HCT116 (cell line): ENCODE results near the gene GRB2. TPM values are rescaled to one million over a fixed set of nuclear protein-coding genes. Genes with fewer than 3 reads are reported as not detected.

Experiments used
- ATAC-seq: fragments of 200-7000 bp; cut with Tn5 transposase; 2 replicates; pipeline ENCODE4 v1.9.1; 2020; ENCODE audit warnings: mild to moderate bottlenecking, moderate library complexity
- BruUV-seq: library from RNA; stranded (reverse); fragments of 400-500 nt; replicated peaks from 2 replicates; lab custom pipeline; 2021; lab: Mats Ljungman, UMichigan
- CTCF ChIA-PET: fragments of 300-600 bp; sonication (Branson Sonifier 250); formaldehyde crosslinking; loops from one replicate; lab custom pipeline; 2021; ENCODE audit warnings: antibody characterized with exemption; lab: Charles Lee
- POLR2A ChIA-PET: fragments of 300-600, 350-600 bp; sonication (Branson Sonifier 250); formaldehyde crosslinking; loops from one replicate; lab custom pipeline; 2021; ENCODE audit warnings: antibody characterized with exemption; lab: Charles Lee
- RAD21 ChIA-PET, 2 experiments: fragments of 300-600 bp; sonication (Branson Sonifier 250); formaldehyde crosslinking; loops; one replicate each; lab custom pipeline; 2023; ENCODE audit warnings: low total read pairs in 2 of 2; ENCODE audit not compliant: uncharacterized antibody in 2 of 2, unreplicated experiment in 2 of 2, low non-redundant PET in 1 of 2; lab: Charles Lee
- DNase-seq: peaks from one replicate; pipeline ENCODE4 v3.0.0-alpha.2; 2010; ENCODE audit warnings: low read depth, low spot score
- H2AFZ ChIP-seq: fragments of 200-600 bp; shearing (Covaris generic), sonication (generic); 2 replicates; pipeline ENCODE4 v1.6.1; 2017; ENCODE audit warnings: low read depth, mixed run types, mixed read lengths, antibody characterized with exemption, low read length; ENCODE audit not compliant: poor library complexity, severe bottlenecking
- H3K27ac ChIP-seq: 2 replicates; pipeline ENCODE4 v1.5.1; 2012; ENCODE audit warnings: low read depth, low read length
- H3K27me3 ChIP-seq: fragments of 200-600 bp; sonication (generic); 2 replicates; pipeline ENCODE4 v1.6.1; 2016; ENCODE audit warnings: mixed run types, low read length, mixed read lengths; ENCODE audit not compliant: insufficient read depth
- H3K36me3 ChIP-seq, 2 experiments: fragments of 200-500 bp in 1 of 2; fragments of 200-600 bp in 1 of 2; sonication (Bioruptor generic) in 1 of 2; sonication (generic) in 1 of 2; 2 replicates each; pipeline versions ENCODE4 v1.5.1 to v1.6.1; 2014 to 2016; ENCODE audit warnings: low read length in 2 of 2, inconsistent platforms in 1 of 2, mixed read lengths in 1 of 2, mixed run types in 1 of 2; ENCODE audit not compliant: insufficient read depth in 2 of 2, control insufficient read depth in 1 of 2
- H3K4me1 ChIP-seq, 2 experiments: fragments of 200-600 bp in 1 of 2; sonication (generic) in 1 of 2; 2 replicates each; pipeline versions ENCODE4 v1.5.1 to v1.6.1; 2012 to 2017; ENCODE audit warnings: low read length in 2 of 2, inconsistent platforms in 1 of 2, mild to moderate bottlenecking in 1 of 2, mixed read lengths in 1 of 2, mixed run types in 1 of 2, moderate library complexity in 1 of 2; ENCODE audit not compliant: insufficient read depth in 2 of 2, control insufficient read depth in 1 of 2
- H3K4me2 ChIP-seq: fragments of 200-600 bp; sonication (generic); 2 replicates; pipeline ENCODE4 v1.6.1; 2017; ENCODE audit warnings: mixed run types, low read length, mixed read lengths
- H3K4me3 ChIP-seq, 2 experiments: fragments of 200-600 bp in 1 of 2; sonication (generic) in 1 of 2; replicated peaks in 1 of 2; 2 replicates each; pipeline ENCODE4 v1.5.1; 2011 to 2016; ENCODE audit warnings: low read length in 2 of 2, control low read depth in 1 of 2, low read depth in 1 of 2, mild to moderate bottlenecking in 1 of 2, mixed read lengths in 1 of 2, mixed run types in 1 of 2
- H3K79me2 ChIP-seq: fragments of 200-600 bp; sonication (generic); 2 replicates; pipeline ENCODE4 v1.6.1; 2017; ENCODE audit warnings: mild to moderate bottlenecking, mixed run types, low read length, moderate library complexity, mixed read lengths; ENCODE audit not compliant: insufficient read depth
- H3K9ac ChIP-seq: fragments of 200-600 bp; sonication (generic); 2 replicates; pipeline ENCODE4 v1.6.1; 2016; ENCODE audit warnings: low read length, mixed read lengths
- H3K9me2 ChIP-seq: fragments of 200-600 bp; sonication (generic), shearing (Covaris generic); 2 replicates; pipeline ENCODE4 v1.6.1; 2017; ENCODE audit warnings: mixed run types, mild to moderate bottlenecking, moderate library complexity; ENCODE audit not compliant: insufficient read depth
- H3K9me3 ChIP-seq, 2 experiments: fragments of 200-500 bp in 1 of 2; fragments of 200-600 bp in 1 of 2; sonication (Bioruptor generic) in 1 of 2; sonication (generic) in 1 of 2; 2 replicates each; pipeline ENCODE4 v1.6.1; 2014 to 2017; ENCODE audit warnings: low read length in 2 of 2, mixed read lengths in 2 of 2, inconsistent platforms in 1 of 2, low read depth in 1 of 2, mild to moderate bottlenecking in 1 of 2, mixed run types in 1 of 2, moderate library complexity in 1 of 2; ENCODE audit not compliant: control insufficient read depth in 1 of 2, insufficient read depth in 1 of 2
- H4K20me1 ChIP-seq: fragments of 200-600 bp; sonication (generic), shearing (Covaris generic); 2 replicates; pipeline ENCODE4 v1.6.1; 2017; ENCODE audit warnings: mixed run types, mild to moderate bottlenecking, moderate library complexity; ENCODE audit not compliant: insufficient read depth
- ATF3 ChIP-seq: IDR thresholded peaks from 2 replicates; pipeline ENCODE4 v1.6.1; 2012
- EGR1 ChIP-seq: IDR thresholded peaks from 2 replicates; pipeline ENCODE4 v1.6.1; 2012; ENCODE audit warnings: low read depth
- ELF1 ChIP-seq: IDR thresholded peaks from 2 replicates; pipeline ENCODE4 v1.6.1; 2012; ENCODE audit warnings: low read depth, borderline replicate concordance
- EZH2phosphoT487 ChIP-seq: fragments of 200-600 bp; IDR thresholded peaks from 2 replicates; pipeline ENCODE4 v1.6.1; 2018; ENCODE audit warnings: antibody characterized with exemption, borderline replicate concordance
- JUND ChIP-seq: IDR thresholded peaks from 2 replicates; pipeline ENCODE4 v1.6.1; 2012
- RAD21 ChIP-seq: IDR thresholded peaks from 2 replicates; pipeline ENCODE4 v1.6.1; 2012; ENCODE audit warnings: low read depth, mild to moderate bottlenecking
- REST ChIP-seq: IDR thresholded peaks from 2 replicates; pipeline ENCODE4 v1.6.1; 2012; ENCODE audit warnings: low read depth
- SP1 ChIP-seq: IDR thresholded peaks from 2 replicates; pipeline ENCODE4 v1.6.1; 2012; ENCODE audit warnings: low read depth
- TCF7L2 ChIP-seq: IDR thresholded peaks from 2 replicates; pipeline ENCODE4 v1.7.0; 2011; ENCODE audit warnings: borderline replicate concordance, inconsistent platforms; ENCODE audit not compliant: insufficient read depth, insufficient read length; ENCODE audit errors: extremely low read depth
- ZFX ChIP-seq: fragments of 450-650 bp; IDR thresholded peaks from 2 replicates; pipeline ENCODE4 v1.6.1; 2017
- ZNF274 ChIP-seq: fragments of 200-500 bp; sonication (Bioruptor generic); IDR thresholded peaks from 2 replicates; pipeline ENCODE4 v1.6.1; 2014; ENCODE audit warnings: mild to moderate bottlenecking, low read depth, low read length, inconsistent platforms
- intact Hi-C: fragments of 100-400 bp; cut with micrococcal nuclease; formaldehyde crosslinking; loops from 2 replicates; pipeline ENCODE4 v1.10.0; 2022
- total RNA-seq: library from RNA; stranded (reverse); gene quantifications from one replicate; pipeline ENCODE4 v1.2.1, GENCODE V29; 2021; ENCODE audit not compliant: unreplicated experiment

Gene GRB2
- total RNA-seq, 1 experiment from 2014 or later = 146 TPM

- no peak for DNase-seq
- Histone ChIP-seq H3K4me3 (no peak overlapping the region), H3K9ac (no peak overlapping the region), H3K4me1 (peaks cover 9 to 18% of the 10 kb centered on the region in 2 experiments), H2AFZ (no peak overlapping the region), H3K27me3 (no peaks in the 10 kb centered on the region), H4K20me1 (peaks cover 25% of the 10 kb centered on the region), H3K9me2 (no peaks in the 10 kb centered on the region), H3K9me3 (no peaks in the 10 kb centered on the region), H3K4me2 (no peak overlapping the region), H3K27ac (no peak overlapping the region), H3K79me2 (peaks cover 100% of the 10 kb centered on the region), H3K36me3 (no peaks in the 10 kb centered on the region; a peak in 1 of 4 replicates)
- TF ChIP-seq EGR1 (no peak), EZH2phosphoT487 (no peak), ATF3 (no peak), TCF7L2 (no peak), RAD21 (no peak), ZFX (no peak), REST (no peak), SP1 (no peak), ZNF274 (no peak), JUND (no peak), ELF1 (no peak)
- ChIA-PET POLR2A (interaction anchor here (0.9 to 1.9 kb wide), 2 partner anchors 111 to 130 kb away, joined by 3 to 7 read pairs; partner anchors contain the start of genes MIF4GD and SLC25A19), CTCF (interaction anchor here (1.3 kb wide), 1 partner anchor 77 kb away, joined by 7 read pairs; no protein-coding TSS in a partner anchor), RAD21 (no interaction called here)
- no peak for ATAC-seq
- no TSS peak for BruUV-seq
- intact Hi-C loops = no loop called here
Measured at GRCh38 chr17:75400326-75400939, 5.0 kb downstream of the GRB2 start.
